Measurements from ENCODE around the gene MAP6. TPM values are rescaled to one million over a fixed set of nuclear protein-coding genes. Genes with fewer than 3 reads are reported as not detected.

Gene MAP6
- total and polyA plus RNA-seq, 2 of the 13 experiments (the other 11 are each of a cell fraction or from before 2014, with no cell fraction given): 0.04 TPM; not detected in 1

DNA sequence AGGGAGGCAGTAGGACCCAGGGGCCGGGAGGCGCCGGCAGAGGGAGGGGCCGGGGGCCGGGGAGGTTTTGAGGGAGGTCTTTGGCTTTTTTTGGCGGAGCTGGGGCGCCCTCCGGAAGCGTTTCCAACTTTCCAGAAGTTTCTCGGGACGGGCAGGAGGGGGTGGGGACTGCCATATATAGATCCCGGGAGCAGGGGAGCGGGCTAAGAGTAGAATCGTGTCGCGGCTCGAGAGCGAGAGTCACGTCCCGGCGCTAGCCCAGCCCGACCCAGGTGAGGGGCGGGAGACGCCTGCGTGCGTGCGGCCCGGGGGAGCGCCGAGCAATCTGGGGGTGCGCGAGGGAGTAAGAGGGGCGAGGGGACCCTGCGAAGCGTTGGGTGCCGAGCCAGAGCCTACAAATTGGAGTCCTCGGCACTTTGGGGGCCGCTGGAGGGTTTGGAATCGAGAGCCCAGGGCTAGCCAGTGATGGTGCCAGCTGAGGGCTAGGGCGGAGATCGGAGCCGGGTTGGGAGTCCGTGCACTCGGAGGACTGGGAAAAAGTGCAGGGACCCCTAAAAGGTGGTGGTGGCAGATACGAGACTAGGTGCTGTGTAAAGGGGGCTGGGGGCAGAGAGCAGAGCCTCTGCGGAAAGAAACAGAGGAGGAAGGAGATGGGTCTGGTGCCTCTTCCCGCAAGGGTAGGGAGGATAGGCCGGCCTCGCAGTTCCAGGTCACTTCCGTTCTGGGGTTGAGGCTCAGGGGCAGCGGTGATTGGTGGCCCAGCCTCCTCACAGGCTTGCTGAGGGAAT, 106.6 kb downstream of the MAP6 start, which contains the start of gene SERPINH1 (continued):
- TF ChIP-seq ZNF768 (CRISPR knock-in tag; IDR thresholded peaks at IDR 0.05) (no peak), DNMT1 (CRISPR knock-in tag; IDR thresholded peaks at IDR 0.05) (0 out of 2 replicates have a peak, but pooled peaks have one; percentile 52), ZNF562 (CRISPR knock-in tag; IDR thresholded peaks at IDR 0.05; ENCODE audit: borderline replicate concordance) (no peak), TEAD2 (CRISPR knock-in tag; IDR thresholded peaks at IDR 0.05) (no peak), CREB1 (IDR thresholded peaks at IDR 0.05) (peak; percentile 59; the same call in 1 of the 2 replicates), CREB1 (CRISPR knock-in tag; IDR thresholded peaks at IDR 0.05) (peak; percentile 73; the same call in 1 of the 2 replicates), FOXP1 (IDR thresholded peaks at IDR 0.05) (no peak), FOXP1 (CRISPR knock-in tag; IDR thresholded peaks at IDR 0.05) (no peak), ATAD3A (CRISPR knock-in tag; IDR thresholded peaks at IDR 0.05) (no peak), ZBTB7B (CRISPR knock-in tag; IDR thresholded peaks at IDR 0.05) (no peak), FOXA3 (CRISPR knock-in tag; IDR thresholded peaks at IDR 0.05) (no peak; the same call in 1 of the 2 replicates), NFATC3 (CRISPR knock-in tag; IDR thresholded peaks at IDR 0.05) (no peak), ZKSCAN8 (CRISPR knock-in tag; IDR thresholded peaks at IDR 0.05; ENCODE audit: borderline replicate concordance) (0 out of 2 replicates have a peak, but pooled peaks have one; percentile 21), SRSF9 (IDR thresholded peaks at IDR 0.05; ENCODE audit: borderline replicate concordance, insufficient read depth, low read depth, low read length, poor library complexity, severe bottlenecking) (no peak), HOXA3 (CRISPR knock-in tag; IDR thresholded peaks at IDR 0.05) (peak; percentile 50; the same call in 1 of the 2 replicates), TOPORS (CRISPR knock-in tag; IDR thresholded peaks at IDR 0.05) (no peak)
- TF ChIP-seq, protein P1, sequence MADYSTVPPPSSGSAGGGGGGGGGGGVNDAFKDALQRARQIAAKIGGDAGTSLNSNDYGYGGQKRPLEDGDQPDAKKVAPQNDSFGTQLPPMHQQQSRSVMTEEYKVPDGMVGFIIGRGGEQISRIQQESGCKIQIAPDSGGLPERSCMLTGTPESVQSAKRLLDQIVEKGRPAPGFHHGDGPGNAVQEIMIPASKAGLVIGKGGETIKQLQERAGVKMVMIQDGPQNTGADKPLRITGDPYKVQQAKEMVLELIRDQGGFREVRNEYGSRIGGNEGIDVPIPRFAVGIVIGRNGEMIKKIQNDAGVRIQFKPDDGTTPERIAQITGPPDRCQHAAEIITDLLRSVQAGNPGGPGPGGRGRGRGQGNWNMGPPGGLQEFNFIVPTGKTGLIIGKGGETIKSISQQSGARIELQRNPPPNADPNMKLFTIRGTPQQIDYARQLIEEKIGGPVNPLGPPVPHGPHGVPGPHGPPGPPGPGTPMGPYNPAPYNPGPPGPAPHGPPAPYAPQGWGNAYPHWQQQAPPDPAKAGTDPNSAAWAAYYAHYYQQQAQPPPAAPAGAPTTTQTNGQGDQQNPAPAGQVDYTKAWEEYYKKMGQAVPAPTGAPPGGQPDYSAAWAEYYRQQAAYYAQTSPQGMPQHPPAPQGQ (CRISPR knock-in tag; IDR thresholded peaks at IDR 0.05; ENCODE audit: borderline replicate concordance): no peak
- TF ChIP-seq, protein P2, sequence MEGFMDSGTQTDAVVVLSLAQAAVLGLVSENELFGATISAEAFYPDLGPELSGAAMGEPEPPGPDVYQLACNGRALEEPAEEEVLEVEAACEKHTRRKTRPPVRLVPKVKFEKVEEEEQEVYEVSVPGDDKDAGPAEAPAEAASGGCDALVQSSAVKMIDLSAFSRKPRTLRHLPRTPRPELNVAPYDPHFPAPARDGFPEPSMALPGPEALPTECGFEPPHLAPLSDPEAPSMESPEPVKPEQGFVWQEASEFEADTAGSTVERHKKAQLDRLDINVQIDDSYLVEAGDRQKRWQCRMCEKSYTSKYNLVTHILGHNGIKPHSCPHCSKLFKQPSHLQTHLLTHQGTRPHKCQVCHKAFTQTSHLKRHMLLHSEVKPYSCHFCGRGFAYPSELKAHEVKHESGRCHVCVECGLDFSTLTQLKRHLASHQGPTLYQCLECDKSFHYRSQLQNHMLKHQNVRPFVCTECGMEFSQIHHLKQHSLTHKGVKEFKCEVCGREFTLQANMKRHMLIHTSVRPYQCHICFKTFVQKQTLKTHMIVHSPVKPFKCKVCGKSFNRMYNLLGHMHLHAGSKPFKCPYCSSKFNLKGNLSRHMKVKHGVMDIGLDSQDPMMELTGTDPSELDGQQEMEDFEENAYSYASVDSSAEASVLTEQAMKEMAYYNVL (CRISPR knock-in tag; IDR thresholded peaks at IDR 0.05; ENCODE audit: borderline replicate concordance): no peak; the same call in 1 of the 2 replicates
- TF ChIP-seq, protein P3, sequence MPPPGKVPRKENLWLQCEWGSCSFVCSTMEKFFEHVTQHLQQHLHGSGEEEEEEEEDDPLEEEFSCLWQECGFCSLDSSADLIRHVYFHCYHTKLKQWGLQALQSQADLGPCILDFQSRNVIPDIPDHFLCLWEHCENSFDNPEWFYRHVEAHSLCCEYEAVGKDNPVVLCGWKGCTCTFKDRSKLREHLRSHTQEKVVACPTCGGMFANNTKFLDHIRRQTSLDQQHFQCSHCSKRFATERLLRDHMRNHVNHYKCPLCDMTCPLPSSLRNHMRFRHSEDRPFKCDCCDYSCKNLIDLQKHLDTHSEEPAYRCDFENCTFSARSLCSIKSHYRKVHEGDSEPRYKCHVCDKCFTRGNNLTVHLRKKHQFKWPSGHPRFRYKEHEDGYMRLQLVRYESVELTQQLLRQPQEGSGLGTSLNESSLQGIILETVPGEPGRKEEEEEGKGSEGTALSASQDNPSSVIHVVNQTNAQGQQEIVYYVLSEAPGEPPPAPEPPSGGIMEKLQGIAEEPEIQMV (CRISPR knock-in tag; IDR thresholded peaks at IDR 0.05; ENCODE audit: low read depth): no peak
- TF ChIP-seq, protein P4, sequence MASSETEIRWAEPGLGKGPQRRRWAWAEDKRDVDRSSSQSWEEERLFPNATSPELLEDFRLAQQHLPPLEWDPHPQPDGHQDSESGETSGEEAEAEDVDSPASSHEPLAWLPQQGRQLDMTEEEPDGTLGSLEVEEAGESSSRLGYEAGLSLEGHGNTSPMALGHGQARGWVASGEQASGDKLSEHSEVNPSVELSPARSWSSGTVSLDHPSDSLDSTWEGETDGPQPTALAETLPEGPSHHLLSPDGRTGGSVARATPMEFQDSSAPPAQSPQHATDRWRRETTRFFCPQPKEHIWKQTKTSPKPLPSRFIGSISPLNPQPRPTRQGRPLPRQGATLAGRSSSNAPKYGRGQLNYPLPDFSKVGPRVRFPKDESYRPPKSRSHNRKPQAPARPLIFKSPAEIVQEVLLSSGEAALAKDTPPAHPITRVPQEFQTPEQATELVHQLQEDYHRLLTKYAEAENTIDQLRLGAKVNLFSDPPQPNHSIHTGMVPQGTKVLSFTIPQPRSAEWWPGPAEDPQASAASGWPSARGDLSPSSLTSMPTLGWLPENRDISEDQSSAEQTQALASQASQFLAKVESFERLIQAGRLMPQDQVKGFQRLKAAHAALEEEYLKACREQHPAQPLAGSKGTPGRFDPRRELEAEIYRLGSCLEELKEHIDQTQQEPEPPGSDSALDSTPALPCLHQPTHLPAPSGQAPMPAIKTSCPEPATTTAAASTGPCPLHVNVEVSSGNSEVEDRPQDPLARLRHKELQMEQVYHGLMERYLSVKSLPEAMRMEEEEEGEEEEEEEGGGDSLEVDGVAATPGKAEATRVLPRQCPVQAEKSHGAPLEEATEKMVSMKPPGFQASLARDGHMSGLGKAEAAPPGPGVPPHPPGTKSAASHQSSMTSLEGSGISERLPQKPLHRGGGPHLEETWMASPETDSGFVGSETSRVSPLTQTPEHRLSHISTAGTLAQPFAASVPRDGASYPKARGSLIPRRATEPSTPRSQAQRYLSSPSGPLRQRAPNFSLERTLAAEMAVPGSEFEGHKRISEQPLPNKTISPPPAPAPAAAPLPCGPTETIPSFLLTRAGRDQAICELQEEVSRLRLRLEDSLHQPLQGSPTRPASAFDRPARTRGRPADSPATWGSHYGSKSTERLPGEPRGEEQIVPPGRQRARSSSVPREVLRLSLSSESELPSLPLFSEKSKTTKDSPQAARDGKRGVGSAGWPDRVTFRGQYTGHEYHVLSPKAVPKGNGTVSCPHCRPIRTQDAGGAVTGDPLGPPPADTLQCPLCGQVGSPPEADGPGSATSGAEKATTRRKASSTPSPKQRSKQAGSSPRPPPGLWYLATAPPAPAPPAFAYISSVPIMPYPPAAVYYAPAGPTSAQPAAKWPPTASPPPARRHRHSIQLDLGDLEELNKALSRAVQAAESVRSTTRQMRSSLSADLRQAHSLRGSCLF (CRISPR knock-in tag; IDR thresholded peaks at IDR 0.05; ENCODE audit: borderline replicate concordance): no peak
